ENCODE measurements around the gene BPIFA1.

Gene BPIFA1

DNA sequence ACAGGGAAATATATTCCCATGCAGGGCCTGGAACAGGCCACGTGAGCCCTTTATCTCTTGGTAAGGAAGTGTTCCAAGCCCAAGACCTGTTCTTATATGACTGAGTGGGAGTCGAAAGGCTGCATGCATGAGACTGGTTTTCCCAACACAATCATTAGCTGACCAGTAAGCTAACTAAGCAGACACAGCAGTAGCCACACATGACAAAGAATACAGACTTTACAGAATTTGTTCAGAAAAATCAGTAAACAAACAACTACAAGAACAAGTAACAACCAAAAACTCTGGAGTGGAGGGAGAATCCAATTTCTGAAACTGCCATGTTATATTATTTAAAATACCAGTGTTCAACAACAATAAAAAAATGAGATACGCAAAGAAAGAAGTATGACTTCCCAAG, 16.7 kb downstream of the BPIFA1 start:
- no peaks in the 10 kb centered on the region for H3K9me3 ChIP-seq (ENCODE audit: control insufficient read depth, insufficient read depth, low read length)
- no peaks in the 10 kb centered on the region for H3K36me3 ChIP-seq (ENCODE audit: insufficient read depth, low read length)
- H3K4me1 ChIP-seq (ENCODE audit: insufficient read depth, low read length) = no peaks in the 10 kb centered on the region
- H3K9ac ChIP-seq (ENCODE audit: low read depth, low read length) = no peak overlapping the region

DNA sequence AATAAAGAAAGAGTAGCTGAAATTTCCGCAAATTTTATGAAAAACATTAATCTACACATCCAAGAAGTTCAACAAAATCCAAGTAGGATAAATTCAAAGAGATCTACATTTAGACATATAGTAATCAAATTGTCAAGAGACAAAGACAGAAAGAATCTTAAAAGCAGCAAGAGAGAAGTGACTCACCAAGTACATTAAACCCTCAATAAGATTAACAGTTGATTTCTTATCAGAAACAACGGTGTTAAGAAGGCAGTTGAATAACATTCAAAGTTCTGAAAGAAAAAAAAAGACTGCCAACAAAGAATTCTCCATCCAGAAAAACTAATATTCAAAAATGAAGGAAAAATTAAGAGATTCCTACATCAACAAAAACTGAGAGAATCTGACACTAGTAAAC, 19.2 kb downstream of the BPIFA1 start:
- Histone ChIP-seq H3K9ac (ENCODE audit: low read depth, low read length) (no peak overlapping the region), H3K36me3 (ENCODE audit: insufficient read depth, low read length) (no peaks in the 10 kb centered on the region), H3K9me3 (ENCODE audit: control insufficient read depth, insufficient read depth, low read length) (no peaks in the 10 kb centered on the region), H3K4me1 (ENCODE audit: insufficient read depth, low read length) (no peaks in the 10 kb centered on the region)

GRCh38 chr20:33257237-33257636, 21.4 kb downstream of the BPIFA1 start:
- no peaks in the 10 kb centered on the region for H3K4me1 ChIP-seq (ENCODE audit: insufficient read depth, low read length)
- H3K9ac ChIP-seq (ENCODE audit: low read depth, low read length) = no peak overlapping the region
- no peaks in the 10 kb centered on the region for H3K36me3 ChIP-seq (ENCODE audit: insufficient read depth, low read length)
- H3K9me3 ChIP-seq (ENCODE audit: control insufficient read depth, insufficient read depth, low read length) = no peaks in the 10 kb centered on the region

DNA sequence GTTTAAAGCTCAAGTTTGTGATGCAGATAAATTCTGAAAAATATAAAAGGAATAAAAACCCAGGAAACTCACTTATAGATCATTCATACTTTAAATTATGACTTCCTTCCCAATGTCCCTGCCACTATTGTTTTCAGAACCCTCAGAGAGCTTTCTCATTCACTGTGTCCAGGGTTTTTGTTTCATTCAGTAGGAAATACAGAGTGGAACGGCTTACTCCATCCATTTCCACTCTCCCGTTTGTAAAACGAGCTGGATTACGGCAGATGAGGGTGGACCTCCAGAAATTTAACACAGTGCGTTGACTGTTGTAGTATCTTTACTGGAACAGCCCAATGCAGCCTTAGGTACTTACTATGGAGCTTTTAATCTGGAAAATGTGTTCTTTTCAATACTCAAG, 23.6 kb downstream of the BPIFA1 start:
- Histone ChIP-seq H3K4me1 (ENCODE audit: insufficient read depth, low read length) (no peaks in the 10 kb centered on the region), H3K9ac (ENCODE audit: low read depth, low read length) (no peak overlapping the region), H3K36me3 (ENCODE audit: insufficient read depth, low read length) (no peaks in the 10 kb centered on the region)

GRCh38 chr20:33261465-33261864, 25.7 kb downstream of the BPIFA1 start:
- no peaks in the 10 kb centered on the region for H3K4me1 ChIP-seq (ENCODE audit: insufficient read depth, low read length)
- no peak overlapping the region for H3K9ac ChIP-seq (ENCODE audit: low read depth, low read length)
- no peaks in the 10 kb centered on the region for H3K9me3 ChIP-seq (ENCODE audit: control insufficient read depth, insufficient read depth, low read length)
- H3K36me3 ChIP-seq (ENCODE audit: insufficient read depth, low read length) = no peaks in the 10 kb centered on the region

More for the DNA sequence above, 23.6 kb downstream of the BPIFA1 start:
- H3K9me3 ChIP-seq (ENCODE audit: control insufficient read depth, insufficient read depth, low read length) = no peaks in the 10 kb centered on the region

DNA sequence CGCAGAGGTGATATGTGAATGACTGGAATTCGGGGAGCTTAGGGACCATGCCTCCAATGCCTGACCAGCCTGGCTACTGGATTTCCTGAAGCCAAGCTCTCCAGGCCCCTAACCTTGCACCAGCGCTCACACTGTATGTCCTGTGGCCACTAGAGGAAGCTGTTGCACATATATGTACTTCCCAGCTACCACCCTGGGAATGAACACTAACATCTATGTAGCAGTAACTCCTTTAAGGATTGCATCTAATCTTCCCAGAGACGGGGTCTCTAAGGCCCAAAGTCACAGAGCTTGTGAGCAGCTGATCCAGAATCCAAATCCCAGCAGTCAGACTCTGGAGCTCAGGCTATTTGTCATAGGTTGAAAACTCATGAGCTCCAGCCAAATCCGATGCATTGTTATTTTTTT, 26.9 kb downstream of the BPIFA1 start:
- Histone ChIP-seq H3K4me1 (ENCODE audit: insufficient read depth, low read length) (no peaks in the 10 kb centered on the region), H3K9me3 (ENCODE audit: control insufficient read depth, insufficient read depth, low read length) (no peaks in the 10 kb centered on the region), H3K36me3 (ENCODE audit: insufficient read depth, low read length) (no peaks in the 10 kb centered on the region), H3K9ac (ENCODE audit: low read depth, low read length) (no peak overlapping the region)

GRCh38 chr20:33263784-33264183, 28.0 kb downstream of the BPIFA1 start:
- H3K4me1 ChIP-seq (ENCODE audit: insufficient read depth, low read length) = no peaks in the 10 kb centered on the region
- no peaks in the 10 kb centered on the region for H3K36me3 ChIP-seq (ENCODE audit: insufficient read depth, low read length)
- no peaks in the 10 kb centered on the region for H3K9me3 ChIP-seq (ENCODE audit: control insufficient read depth, insufficient read depth, low read length)

DNA sequence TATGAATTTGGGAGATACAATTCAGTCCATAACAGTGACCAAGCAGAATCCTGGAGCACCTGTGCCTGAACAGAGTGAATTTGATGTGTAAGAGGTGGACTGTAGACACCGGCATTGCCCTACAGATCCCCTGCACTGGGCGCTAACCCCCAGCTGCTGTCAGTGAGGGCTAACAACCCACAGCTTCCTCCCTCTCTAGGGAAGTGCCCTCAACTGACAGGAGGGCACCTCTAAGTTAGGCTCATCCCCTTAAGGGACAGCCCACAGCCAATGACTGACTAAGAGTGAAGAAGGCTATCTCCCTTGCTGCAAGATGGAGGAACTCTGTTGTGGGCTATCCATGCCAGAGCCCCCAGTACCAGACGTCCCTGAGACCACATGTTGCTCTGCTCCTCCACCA, 31.9 kb downstream of the BPIFA1 start:
- no peaks in the 10 kb centered on the region for H3K9me3 ChIP-seq (ENCODE audit: control insufficient read depth, insufficient read depth, low read length)
- H3K36me3 ChIP-seq (ENCODE audit: insufficient read depth, low read length) = no peaks in the 10 kb centered on the region
- no peaks in the 10 kb centered on the region for H3K4me1 ChIP-seq (ENCODE audit: insufficient read depth, low read length)
- no peak overlapping the region for H3K9ac ChIP-seq (ENCODE audit: low read depth, low read length)

More at GRCh38 chr20:33263784-33264183, 28.0 kb downstream of the BPIFA1 start:
- H3K9ac ChIP-seq (ENCODE audit: low read depth, low read length) = no peak overlapping the region

- H3K9me3 ChIP-seq (ENCODE audit: control insufficient read depth, insufficient read depth, low read length) = no peaks in the 10 kb centered on the region
Measured at GRCh38 chr20:33272155-33272873, 36.5 kb downstream of the BPIFA1 start.

GRCh38 chr20:33273117-33273851, 37.5 kb downstream of the BPIFA1 start:
- H3K4me1 ChIP-seq (ENCODE audit: insufficient read depth, low read length) = no peaks in the 10 kb centered on the region
- no peak overlapping the region for H3K9ac ChIP-seq (ENCODE audit: low read depth, low read length)
- H3K9me3 ChIP-seq (ENCODE audit: control insufficient read depth, insufficient read depth, low read length) = no peaks in the 10 kb centered on the region
- no peaks in the 10 kb centered on the region for H3K36me3 ChIP-seq (ENCODE audit: insufficient read depth, low read length)

More at GRCh38 chr20:33272155-33272873, 36.5 kb downstream of the BPIFA1 start:
- no peaks in the 10 kb centered on the region for H3K36me3 ChIP-seq (ENCODE audit: insufficient read depth, low read length)
- no peaks in the 10 kb centered on the region for H3K4me1 ChIP-seq (ENCODE audit: insufficient read depth, low read length)
- H3K9ac ChIP-seq (ENCODE audit: low read depth, low read length) = no peak overlapping the region

DNA sequence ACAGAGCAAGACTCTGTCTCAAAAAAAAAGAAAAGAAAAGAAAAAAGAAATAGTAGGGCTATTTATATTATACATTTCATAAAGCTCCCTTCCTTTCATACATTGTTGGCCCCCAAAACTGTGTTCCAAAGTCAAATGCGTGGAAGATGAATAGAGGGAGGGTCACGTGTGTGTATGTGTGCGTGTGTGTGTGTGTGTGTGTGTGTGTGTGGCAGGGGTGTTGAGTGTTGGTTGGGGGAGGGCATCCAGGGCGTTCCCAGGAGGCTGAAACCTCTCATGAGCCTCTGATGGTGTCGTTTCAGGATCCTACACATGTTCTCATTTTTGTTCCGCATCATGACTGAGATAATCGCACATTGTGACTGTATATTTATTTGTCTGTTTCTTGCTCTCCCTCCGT, 39.4 kb downstream of the BPIFA1 start:
- Histone ChIP-seq H3K9me3 (ENCODE audit: control insufficient read depth, insufficient read depth, low read length) (no peaks in the 10 kb centered on the region), H3K36me3 (ENCODE audit: insufficient read depth, low read length) (no peaks in the 10 kb centered on the region), H3K4me1 (ENCODE audit: insufficient read depth, low read length) (no peaks in the 10 kb centered on the region), H3K9ac (ENCODE audit: low read depth, low read length) (no peak overlapping the region)

DNA sequence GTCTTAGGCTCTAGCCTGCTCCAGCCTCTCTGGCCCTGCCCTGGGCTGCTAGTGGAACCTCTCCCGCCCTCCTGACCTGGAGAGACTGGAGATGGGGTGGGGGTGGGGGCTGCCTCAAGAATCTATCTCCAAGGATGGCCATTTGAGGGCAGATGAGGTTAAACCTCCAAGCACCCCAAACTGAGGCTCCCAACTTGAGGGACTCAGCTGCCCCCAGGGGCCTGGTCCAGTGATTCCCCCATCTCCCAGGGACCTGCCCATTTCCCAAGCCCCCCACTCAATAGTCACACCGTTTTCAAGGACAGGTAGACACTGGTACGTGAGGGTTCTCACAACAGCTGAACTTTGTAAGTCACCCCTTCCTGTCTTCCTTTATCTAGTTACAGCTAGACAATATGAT, 40.1 kb downstream of the BPIFA1 start:
- Histone ChIP-seq H3K9ac (ENCODE audit: low read depth, low read length) (no peak overlapping the region), H3K4me1 (ENCODE audit: insufficient read depth, low read length) (no peaks in the 10 kb centered on the region), H3K36me3 (ENCODE audit: insufficient read depth, low read length) (no peaks in the 10 kb centered on the region)

GRCh38 chr20:33276303-33277113, 40.7 kb downstream of the BPIFA1 start:
- H3K36me3 ChIP-seq (ENCODE audit: insufficient read depth, low read length) = no peaks in the 10 kb centered on the region

More for the DNA sequence above, 40.1 kb downstream of the BPIFA1 start:
- no peaks in the 10 kb centered on the region for H3K9me3 ChIP-seq (ENCODE audit: control insufficient read depth, insufficient read depth, low read length)

More at GRCh38 chr20:33276303-33277113, 40.7 kb downstream of the BPIFA1 start:
- no peaks in the 10 kb centered on the region for H3K4me1 ChIP-seq (ENCODE audit: insufficient read depth, low read length)
- H3K9me3 ChIP-seq (ENCODE audit: control insufficient read depth, insufficient read depth, low read length) = no peaks in the 10 kb centered on the region
- H3K9ac ChIP-seq (ENCODE audit: low read depth, low read length) = no peak overlapping the region
